Activated CD4-positive, alpha-beta T cell treated with anti-CD3 and anti-CD28 coated beads, Interleukin-2, amount 50 U/mL, for 16 hours (primary cell): ENCODE results near the gene PNPLA1.

Experiments used
- DNase-seq: peaks from one replicate; pipeline ENCODE4 v3.0.0-alpha.2; 2020

Gene PNPLA1

DNA sequence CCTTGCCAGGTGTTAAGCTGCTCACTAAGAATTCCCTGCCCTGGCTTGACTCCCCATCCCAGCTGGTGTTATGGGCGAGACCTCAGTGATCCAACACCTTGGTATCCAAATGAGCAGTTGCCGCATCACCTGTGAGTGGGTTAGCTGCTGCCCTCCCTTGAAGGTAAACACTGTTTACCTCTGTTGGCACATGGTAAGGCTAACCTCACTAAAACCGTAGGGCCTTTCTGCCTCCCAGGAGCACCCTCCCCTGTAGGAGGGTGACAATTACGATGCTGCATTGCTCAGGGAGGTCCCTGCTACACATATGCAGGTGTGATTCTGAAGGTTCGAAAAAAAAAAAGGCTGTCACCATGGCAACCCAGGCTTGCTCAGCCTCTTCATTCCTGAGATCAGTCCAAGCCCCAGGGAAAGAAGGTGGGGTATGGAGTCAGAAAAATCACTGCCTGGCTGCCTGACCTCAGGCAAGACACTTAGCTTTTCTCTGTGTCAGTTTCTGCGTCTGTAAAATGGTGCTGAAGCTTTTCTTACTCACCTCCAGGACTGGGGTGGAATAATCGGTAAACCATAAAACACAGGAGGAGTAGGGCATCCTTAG is 19.5 kb downstream of the PNPLA1 start:
- no peak for DNase-seq

DNA sequence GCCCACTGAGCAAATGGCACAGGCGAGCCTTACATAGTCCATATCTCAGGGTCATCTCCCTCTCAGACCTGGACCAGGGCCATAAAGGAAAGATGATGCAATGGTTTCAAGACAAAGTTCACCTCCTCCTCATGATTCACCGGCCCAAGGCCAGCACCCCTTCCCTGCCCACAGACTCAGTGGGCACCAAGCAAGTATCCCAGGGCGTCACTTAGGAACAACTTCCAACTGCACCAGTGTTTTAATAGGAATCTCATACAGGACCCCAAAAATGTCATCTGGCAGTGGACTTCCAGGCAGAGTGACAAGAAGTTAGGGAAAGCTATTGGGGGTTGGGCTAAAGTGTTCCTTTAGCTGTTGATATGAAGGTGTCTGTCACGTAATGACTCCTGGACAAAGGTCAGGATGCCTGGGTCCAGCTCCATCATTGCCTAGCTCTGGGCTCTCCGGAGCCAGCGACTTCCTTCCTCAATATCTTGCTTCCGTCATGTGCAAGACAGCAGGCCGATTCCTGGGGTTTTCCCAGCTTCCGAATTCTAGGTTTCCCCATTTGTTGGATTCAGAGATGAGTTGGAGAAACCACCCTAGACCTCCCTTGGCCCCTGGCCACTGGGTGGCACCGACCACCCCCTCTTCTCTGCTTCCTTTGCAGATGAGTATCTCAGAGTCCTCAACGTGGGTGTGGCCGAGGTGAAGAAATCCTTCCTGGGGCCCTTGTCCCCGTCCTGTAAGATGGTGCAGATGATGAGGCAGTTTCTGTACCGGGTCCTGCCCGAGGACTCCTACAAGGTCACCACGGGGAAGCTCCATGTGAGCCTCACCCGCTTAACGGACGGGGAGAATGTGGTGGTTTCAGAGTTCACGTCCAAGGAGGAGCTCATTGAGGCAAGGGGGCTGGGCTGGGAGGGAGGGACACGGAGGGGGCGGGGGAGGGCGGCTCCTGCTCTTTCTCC is 21.1 kb downstream of the PNPLA1 start:
- DNase-seq = no peak

DNA sequence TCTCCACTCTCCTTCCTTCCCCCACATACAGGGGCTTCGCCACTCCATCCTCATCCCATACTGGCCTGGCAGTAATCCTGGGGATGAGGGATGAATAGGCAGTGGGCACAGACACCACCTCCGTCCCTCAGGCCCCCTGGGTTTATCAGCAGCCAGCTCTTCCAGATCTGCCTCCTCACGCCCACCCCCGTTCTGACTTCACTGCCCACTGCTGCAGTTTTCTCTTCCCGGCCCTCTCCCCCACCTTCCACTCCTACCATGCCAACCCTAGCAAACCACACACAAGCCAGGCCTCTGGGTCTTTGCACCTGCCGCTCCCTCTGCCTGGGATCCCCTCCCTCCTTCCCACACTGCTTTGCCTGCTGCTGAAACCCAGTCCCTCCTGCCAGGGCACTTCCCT is 22.3 kb downstream of the PNPLA1 start:
- no peak for DNase-seq

DNA sequence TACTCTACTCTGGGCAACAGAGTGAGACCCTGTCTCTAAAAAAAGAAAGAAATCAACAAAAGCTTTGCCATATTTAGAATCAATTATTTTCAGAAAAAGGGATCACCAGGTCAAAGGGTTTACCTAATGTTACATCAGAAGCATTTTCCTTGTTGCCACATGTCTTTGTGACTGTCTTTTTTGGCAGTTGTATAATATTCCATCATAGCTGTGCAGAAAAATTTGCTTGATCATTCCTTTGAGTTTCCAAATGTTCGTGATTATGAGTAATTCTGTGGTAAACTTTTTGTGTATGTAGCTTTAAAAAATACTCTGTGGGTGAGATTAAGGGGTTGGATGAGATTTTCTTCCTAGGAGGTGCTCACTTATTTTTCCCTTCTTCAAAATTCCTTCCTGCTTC is 26.4 kb downstream of the PNPLA1 start:
- no peak for DNase-seq

DNA sequence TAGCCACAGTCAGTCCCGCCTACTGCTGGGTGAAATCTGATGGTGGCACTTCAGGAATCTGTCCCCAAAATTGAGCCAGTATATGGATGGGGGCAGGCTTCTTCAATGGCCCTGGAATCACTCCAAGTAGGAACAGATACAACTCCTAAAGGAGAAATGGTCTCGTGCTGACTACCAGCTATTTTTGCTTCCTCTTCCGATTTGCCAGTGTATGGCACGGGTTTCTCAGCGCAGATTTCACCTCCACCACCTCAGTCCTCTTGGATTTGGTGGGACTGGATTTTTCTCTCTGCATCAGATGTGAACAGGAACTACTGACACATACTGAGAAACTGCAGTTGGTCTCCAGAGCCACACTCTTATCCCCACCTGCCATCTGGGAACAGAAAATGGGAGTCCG is 27.2 kb downstream of the PNPLA1 start:
- no peak for DNase-seq

DNA sequence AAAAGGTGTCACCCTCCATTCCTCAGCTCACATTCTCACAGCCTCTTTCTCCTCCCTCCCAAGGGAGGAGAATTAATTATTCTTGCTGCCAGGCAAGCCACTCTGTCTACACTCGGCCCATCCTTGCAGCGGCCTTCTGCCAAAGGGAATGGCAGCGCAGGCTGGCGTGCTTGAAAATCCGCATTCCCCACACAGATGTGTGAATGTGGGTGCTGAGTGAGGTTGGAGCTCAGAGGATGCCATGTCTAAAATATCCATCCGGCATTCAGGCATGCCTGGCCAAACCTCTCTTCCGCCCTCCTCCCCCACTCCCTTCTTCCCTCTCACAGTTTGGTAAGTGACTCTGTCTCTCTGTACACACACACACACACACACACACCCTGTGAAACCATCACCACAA is 27.7 kb downstream of the PNPLA1 start:
- DNase-seq = no peak

DNA sequence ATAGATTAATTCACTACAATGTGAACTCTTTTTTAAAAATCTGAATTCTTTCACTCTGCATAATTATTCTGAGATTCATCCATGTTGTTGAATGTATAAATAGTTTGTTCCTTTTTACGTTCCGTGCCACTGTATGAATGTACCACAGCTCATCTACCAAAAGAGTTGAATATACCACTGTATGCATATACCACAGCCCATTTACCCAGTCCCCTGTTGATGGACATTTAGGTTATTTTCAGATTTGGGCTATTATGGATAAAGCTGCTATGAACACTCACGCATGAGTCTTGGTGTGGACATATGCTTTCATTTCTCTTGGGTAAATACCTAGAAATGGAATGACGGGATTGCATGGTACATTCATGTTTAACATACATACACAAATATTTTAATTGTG is 28.2 kb downstream of the PNPLA1 start:
- no peak for DNase-seq

DNA sequence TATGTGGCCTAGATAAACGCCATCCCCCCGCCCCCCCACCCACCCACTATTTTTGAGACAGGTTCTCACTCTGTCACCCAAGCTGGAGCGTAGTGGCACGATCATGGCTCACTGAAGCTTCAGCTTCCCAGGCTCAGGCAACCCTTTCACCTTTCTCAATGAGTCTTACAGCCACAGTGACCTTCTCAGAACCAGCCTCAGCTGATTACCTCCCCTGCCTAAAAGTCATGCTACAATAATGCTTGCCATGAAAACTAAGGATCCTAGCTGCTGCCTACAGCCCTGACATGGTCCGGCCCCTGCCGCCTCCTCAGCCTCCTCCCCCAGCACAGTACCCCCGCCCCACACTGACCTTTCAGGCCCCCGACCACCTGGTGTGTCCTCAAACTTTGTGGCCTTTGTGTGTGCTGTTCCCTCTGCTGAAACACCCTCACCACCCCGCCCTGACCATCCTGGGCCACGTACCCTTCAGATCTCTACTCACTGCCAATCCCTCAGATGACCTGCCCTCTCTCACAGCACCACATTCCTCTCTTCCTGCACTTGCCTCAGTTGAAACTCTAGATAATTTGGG is 31.3 kb downstream of the PNPLA1 start:
- no peak for DNase-seq

DNA sequence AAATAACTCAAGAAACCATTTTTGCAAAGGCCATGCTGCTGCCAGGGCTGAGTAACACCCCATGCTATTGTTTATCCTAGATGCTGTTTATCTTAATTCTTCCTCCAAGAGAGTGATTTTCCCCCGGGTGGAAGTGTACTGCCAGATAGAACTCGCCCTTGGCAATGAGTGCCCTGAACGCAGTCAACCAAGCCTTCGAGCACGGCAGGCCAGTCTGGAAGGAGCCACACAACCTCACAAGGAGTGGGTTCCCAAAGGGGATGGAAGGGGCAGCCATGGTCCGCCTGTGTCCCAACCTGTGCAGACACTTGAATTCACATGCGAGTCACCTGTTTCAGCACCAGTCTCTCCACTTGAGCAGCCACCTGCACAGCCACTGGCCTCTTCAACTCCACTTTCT is 31.9 kb downstream of the PNPLA1 start:
- no peak for DNase-seq

DNA sequence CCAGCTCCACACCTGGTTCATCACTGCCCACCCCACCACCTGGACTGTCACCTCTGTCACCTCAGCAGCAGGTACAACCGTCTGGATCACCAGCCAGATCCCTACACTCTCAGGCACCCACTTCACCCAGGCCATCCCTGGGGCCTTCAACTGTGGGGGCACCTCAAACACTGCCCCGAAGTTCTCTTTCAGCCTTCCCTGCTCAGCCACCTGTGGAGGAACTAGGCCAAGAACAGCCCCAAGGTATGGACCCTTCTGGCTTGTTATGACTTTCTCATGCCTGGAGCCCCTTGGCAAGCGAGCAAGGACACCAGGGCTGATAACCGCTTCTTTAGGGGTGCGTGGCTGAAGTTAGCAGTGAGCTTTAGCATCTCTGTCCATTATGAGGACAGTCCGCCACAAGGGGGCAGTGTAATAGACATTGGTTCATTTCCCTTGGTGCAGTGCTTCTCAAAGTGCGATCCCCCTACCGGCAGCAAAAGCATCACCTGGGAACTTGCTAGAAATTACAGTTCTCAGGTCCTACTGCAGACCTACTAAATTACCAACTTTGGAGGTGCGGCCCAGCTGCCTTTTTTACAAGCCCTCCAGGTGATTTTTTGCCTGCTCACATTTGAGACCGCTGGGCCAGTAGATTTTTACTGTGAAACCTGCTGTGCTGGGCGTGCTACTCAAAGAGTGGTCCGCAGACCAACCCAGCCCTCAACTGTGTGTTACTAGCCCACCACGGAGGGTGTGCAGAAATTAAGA is 32.5 kb downstream of the PNPLA1 start:
- peak; percentile 94 for DNase-seq

DNA sequence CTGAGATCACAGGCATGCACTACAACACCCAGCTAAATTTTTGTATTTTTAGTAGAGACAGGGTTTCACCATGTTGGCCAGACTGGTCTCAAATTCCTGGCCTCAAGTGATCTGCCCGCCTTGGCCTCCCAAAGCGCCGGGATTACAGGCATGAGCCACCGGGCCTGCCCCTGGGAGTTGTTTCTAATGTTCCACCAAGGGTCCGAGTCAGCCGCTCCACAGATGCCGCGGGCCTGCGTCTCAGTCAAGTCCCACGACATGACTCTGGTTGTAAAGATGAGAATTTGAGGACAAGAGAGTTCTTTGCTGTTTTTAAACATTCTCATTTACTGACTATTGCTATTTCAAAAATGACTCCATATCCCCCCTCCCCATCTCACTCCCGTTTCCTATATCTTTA is 36.0 kb downstream of the PNPLA1 start:
- DNase-seq = no peak

DNA sequence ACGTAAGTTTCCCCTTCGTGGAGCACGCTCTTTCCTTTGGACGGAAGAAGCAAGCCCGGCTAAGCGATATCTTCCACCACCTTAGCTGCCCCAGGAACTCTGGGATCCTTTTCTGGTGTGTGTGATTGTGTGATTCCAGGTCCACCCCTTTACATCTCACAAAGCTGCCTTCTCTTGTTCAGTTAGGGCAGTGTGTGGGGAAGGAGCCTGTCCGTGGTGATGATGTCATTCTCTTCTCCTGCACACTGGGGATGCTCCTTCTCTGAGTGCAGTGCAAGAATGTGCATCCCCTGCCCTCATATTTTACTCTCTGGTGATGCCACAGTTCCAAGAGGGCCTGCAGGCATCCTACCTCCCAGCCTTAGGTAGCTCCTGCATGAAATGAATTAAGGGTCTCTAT is 36.5 kb downstream of the PNPLA1 start:
- no peak for DNase-seq

DNA sequence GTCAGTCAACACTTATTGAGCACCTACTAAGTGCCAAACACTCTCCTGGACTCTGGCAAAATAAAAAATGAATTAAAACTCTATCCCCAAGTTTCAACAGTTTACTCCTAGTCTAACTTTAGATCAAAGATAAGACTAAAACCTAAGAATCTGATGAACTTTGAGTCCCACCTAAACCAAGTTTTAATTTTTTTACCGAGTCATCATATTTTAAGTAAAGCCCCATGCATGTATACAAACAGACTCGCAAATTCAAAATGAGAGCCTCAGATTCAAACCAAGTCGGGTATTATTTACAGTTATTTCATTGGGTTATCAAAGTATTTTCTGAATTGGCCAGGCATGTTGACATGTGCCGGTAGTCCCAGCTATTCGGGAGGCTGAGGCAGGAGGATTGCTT is 38.7 kb downstream of the PNPLA1 start:
- no peak for DNase-seq

DNA sequence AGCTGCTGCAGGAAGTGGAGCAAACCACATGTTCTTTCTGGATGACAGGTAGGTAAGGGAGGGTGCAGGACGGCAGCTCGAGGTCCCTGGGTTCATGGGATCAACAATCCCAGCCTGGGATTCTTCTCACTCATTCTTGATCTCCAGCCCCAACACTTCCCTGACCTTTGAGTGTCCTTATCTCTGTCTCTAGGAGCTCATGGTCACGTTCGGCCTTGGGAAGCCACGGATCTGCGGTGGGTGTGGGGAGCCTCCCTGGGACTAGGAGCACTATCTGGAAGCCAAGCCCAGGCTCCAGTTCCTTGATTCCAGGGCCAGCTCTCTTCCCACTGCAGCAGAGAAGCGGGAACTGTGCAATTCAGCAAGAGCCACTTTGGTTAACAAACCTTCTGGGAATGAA is 39.3 kb downstream of the PNPLA1 start:
- DNase-seq = no peak

DNA sequence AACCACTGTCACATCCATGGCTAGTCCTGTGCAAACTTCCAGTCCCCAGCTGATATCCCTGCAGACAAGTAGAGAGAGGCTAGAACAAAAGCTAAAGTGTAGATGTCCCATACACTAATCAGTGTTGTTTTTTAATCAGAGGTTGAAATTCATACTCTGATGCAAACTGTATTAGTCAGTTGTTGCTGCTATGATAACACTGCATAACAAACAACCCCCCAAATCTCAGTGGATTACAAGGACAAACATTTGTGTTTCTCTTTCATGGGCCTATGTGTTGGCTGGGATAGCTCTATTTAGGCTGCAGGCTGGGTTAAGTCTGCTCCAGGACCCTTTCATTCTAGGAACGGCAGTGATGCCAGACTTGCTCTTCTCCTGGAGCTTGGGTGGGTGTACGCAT is 40.0 kb downstream of the PNPLA1 start:
- DNase-seq = no peak

DNA sequence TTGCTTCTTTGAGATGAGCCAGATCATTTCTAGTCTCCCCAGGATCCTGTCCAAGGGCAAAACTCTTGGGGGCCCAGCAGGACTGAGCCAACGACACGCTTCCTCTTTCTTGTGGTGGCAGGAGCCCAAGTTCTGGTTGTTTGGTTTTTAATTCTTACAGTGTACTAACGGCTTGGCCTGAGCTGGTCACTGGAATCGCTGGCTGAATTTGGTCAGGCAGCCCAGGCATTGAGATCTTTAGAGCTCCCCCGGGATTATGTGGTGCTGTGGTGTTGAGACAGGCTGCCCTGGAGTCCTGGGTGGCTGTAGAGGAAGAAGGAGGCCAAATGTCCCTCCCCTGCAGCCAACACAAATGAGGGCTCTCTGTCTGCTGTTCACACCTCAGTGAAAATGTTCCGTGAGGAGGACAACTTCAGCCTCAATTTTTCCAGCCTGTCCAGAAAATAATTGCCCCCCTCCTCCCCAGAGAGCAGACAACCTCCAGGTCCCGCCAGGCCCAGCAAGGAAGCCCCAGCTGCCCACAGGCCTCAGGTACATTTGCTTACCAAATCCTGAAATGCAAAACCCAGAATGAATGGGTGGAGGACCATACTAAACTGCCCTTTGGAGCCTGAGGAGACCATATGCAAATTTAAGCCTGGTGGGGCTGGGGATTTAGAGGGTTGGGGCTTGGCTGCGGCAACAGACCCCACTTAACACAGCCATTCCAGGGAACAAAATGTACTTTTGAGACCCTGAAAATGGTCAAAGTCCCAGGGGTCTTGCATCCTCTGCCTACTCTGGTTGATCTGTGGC is 43.2 kb downstream of the PNPLA1 start:
- DNase-seq = no peak

DNA sequence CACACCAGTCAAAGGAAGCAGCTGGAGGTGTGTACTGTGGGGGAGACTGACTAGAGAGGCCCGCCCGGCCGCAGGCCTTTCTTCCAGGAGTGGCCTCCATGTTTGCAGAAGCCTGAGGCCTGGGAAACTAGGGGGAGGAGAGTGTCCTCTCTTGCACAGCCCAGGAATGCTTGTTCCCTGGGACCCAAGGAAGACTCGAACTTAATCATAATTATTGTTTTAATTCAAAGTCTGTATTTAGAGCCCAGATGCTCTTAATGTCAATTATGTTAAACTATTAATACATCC is 43.7 kb downstream of the PNPLA1 start:
- DNase-seq = no peak

DNA sequence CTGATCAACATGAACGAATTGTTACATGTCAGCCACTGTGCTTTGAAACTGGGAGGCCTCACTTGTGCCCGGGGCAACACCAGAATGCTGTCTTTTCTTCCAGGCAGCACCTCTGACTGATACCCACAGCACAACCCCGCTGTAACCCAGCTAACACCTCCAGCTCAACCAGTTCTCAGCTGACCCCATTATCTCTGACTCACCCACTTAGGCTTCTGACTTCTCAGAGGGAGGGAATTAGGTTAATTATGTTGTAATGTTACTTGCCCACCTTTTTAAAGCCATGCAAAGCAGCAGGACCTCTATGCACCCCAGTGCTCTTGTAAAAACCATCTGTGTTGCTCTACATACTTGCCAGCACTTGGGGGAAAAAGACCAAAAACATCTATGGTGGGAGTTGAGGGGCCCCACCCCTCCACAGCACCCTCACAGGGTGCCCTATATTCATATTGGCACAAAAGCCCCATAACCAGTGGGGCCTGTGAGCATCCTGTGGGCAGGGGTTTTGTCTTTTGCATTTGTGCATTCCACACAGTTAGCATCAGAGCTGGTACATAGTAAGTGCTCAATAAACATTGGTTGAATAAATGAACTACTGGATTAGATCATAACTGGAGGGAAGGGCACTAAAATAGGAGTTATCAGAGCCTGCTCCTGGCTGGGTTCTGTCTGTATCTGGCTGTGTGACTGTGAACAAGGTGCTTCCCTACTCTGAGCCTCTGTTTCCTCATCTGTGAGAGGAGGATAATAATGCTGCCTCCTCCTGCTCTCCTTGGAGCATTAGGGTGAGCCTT is 44.6 kb downstream of the PNPLA1 start:
- no peak for DNase-seq

DNA sequence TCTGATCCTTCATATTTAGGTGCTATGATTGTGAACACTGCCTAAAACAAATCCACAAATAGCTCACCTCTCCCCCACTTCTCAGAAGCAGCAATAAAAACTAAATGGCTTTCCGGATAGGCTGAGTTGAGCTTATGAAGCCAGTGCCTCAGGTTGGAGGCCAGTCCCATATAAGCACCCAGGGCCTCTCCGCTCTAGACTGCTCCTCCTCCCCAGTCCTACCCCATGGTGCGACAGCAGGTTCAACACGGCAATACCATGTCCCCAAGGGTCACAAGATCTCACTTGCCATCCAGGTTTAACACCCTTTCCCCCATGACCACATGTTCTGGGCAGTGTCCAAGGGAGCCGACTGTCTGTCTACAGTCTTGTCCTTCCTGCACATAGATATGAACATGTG is 46.1 kb downstream of the PNPLA1 start:
- DNase-seq = no peak

DNA sequence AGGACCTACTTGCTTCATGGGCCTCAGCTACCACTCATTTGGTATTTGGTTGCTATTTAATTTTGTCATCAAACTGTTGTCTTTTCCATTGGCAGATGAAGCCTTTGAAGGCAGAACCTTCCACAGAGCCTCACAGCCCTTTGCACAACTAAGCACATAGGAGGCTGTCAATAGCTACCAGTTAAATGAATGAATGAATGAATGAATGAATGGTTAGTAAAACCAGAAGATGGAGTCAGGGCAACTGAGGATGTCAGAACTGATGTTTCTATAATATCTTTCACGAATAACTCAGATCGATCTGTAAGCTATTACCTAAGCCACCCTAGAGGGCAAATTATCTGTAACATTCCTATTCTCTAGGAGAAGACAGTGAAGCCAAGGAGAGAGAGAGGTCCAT is 47.8 kb downstream of the PNPLA1 start:
- no peak for DNase-seq

DNA sequence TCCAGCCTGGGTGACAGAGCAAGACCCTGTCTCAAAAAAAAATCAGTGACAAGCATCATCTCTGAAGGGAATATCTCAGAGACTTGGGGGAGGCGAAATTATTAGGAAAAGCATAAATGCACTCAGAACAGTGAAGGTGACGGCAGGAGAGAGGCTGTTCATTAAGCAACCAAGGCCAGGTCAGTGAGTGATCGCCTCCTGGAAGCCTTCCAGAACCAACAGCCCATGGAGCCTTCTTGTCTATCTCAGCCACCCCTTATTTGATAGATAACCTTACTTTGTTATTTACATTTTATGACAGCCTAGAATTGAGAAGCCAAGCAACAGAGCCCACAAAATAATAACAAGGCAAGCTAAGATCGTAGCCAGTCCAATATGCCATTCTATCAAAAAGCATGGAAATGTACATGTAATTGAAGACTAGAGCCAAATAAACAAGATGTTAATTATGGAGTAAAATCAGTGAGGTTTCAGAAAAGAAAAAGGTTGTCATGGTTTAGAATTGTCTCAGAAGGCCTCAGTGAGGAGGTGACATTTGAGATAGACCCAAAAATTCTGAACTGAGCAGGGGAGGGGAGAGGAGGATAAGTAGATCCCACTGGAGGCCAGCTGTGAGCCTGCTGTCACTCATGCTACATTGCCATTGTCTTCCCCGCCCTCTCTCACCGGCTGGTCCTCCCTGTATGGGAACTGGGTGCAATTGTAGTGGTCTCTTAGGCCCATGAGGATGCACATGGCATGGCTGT is 49.0 kb downstream of the PNPLA1 start:
- no peak for DNase-seq

DNA sequence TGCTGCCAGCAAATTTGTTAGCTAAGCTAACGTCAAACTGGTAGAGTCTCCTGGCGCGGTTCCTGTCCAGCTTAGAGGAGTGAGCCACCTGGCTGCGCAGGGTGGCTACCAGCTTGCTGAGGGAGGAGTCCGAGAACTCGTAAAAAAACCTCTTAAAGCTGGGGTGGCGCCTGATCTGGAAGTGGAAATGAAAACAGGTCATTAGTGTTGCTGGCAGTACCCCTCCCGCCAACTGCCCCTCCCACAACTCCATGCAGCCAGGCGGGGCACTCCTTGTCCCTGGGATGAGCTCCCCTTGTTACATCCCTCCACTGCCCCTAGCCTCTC is 49.5 kb downstream of the PNPLA1 start:
- DNase-seq = no peak
